Liver (tissue), 9 donors: Measurements from ENCODE around the gene KBTBD2. TPM values are rescaled to one million over a fixed set of nuclear protein-coding genes. Genes with fewer than 3 reads are reported as not detected.

Source experiments
- DNase-seq: peaks from one replicate; pipeline ENCODE4 v3.0.0-alpha.2; 2017; ENCODE audit warnings: low spot score
- H3K27ac ChIP-seq, 2 donors: one replicate each; pipeline ENCODE4 v1.7.0; 2013; ENCODE audit warnings: inconsistent platforms in 2 of 2, low read length in 2 of 2, control low read depth in 1 of 2, low read depth in 1 of 2, mild to moderate bottlenecking in 1 of 2
- H3K27me3 ChIP-seq, 4 donors: one replicate each; pipeline versions ENCODE4 v1.6.1 to v1.7.0; 2013; ENCODE audit warnings: low read length in 3 of 4, inconsistent platforms in 1 of 4, mild to moderate bottlenecking in 1 of 4, moderate library complexity in 1 of 4; ENCODE audit not compliant: control insufficient read depth in 4 of 4, insufficient read depth in 4 of 4
- H3K36me3 ChIP-seq, 4 donors: one replicate each; pipeline versions ENCODE4 v1.6.1 to v1.7.0; 2013; ENCODE audit warnings: low read length in 3 of 4, mild to moderate bottlenecking in 3 of 4, low read depth in 1 of 4, moderate library complexity in 1 of 4; ENCODE audit not compliant: control insufficient read depth in 4 of 4, insufficient read depth in 3 of 4
- H3K4me1 ChIP-seq, 4 donors: one replicate each; pipeline versions ENCODE4 v1.6.1 to v1.7.0; 2013; ENCODE audit warnings: low read length in 3 of 4, mild to moderate bottlenecking in 3 of 4, moderate library complexity in 1 of 4; ENCODE audit not compliant: control insufficient read depth in 4 of 4, insufficient read depth in 4 of 4
- H3K4me3 ChIP-seq, 3 donors: one replicate each; pipeline versions ENCODE4 v1.6.1 to v1.7.0; 2013; ENCODE audit warnings: low read length in 3 of 3, control low read depth in 1 of 3, low read depth in 1 of 3, mild to moderate bottlenecking in 1 of 3
- H3K9ac ChIP-seq, 2 donors: one replicate each; pipeline ENCODE4 v1.7.0; 2013; ENCODE audit warnings: low read length in 2 of 2, mild to moderate bottlenecking in 2 of 2, moderate library complexity in 2 of 2, control low read depth in 1 of 2, low read depth in 1 of 2
- H3K9me3 ChIP-seq, 4 donors: one replicate each; pipeline versions ENCODE4 v1.6.1 to v1.7.0; 2013; ENCODE audit warnings: low read length in 3 of 4; ENCODE audit not compliant: control insufficient read depth in 4 of 4
- EGR1 ChIP-seq, 2 donors: IDR thresholded peaks; 2 replicates each; pipeline ENCODE4 v1.6.1; 2016 to 2018; ENCODE audit warnings: antibody characterized with exemption in 2 of 2, low read depth in 2 of 2
- FOXA1 ChIP-seq: IDR thresholded peaks from 2 replicates; pipeline ENCODE4 v1.6.1; 2016; ENCODE audit warnings: antibody characterized with exemption
- FOXA2 ChIP-seq: IDR thresholded peaks from 2 replicates; pipeline ENCODE4 v1.6.1; 2016; ENCODE audit warnings: antibody characterized with exemption
- GABPA ChIP-seq, 2 donors: IDR thresholded peaks in 1 of 2; conservative IDR thresholded peaks in 1 of 2; 2 replicates each; pipeline ENCODE4 v1.6.1; 2016; ENCODE audit warnings: antibody characterized with exemption in 2 of 2, mild to moderate bottlenecking in 1 of 2, moderate library complexity in 1 of 2
- HNF4G ChIP-seq: IDR thresholded peaks from 2 replicates; pipeline ENCODE4 v1.6.1; 2016; ENCODE audit warnings: antibody characterized with exemption
- JUND ChIP-seq, 2 donors: IDR thresholded peaks; 2 replicates each; pipeline ENCODE4 v1.6.1; 2016; ENCODE audit warnings: antibody characterized with exemption in 2 of 2
- NR2F2 ChIP-seq: IDR thresholded peaks from 2 replicates; pipeline ENCODE4 v1.6.1; 2016; ENCODE audit warnings: antibody characterized with exemption
- RAD21 ChIP-seq, 2 donors: IDR thresholded peaks; 2 replicates each; pipeline ENCODE4 v1.6.1; 2016; ENCODE audit warnings: antibody characterized with exemption in 2 of 2, mild to moderate bottlenecking in 2 of 2
- RXRA ChIP-seq, 2 donors: IDR thresholded peaks; 2 replicates each; pipeline ENCODE4 v1.6.1; 2017 to 2018; ENCODE audit warnings: antibody characterized with exemption in 2 of 2, mild to moderate bottlenecking in 1 of 2
- TAF1 ChIP-seq: conservative IDR thresholded peaks from 2 replicates; pipeline ENCODE4 v1.6.1; 2016; ENCODE audit warnings: antibody characterized with exemption, mild to moderate bottlenecking
- YY1 ChIP-seq: IDR thresholded peaks from 2 replicates; pipeline ENCODE4 v1.6.1; 2016; ENCODE audit warnings: antibody characterized with exemption, mild to moderate bottlenecking
- WGBS: extraction: QIAGEN DNeasy Blood & Tissue Kit; methylation state at CpG from one replicate; pipeline ENCODE4 v1.1.7; 2013; 5-methylcytosine and 5-hydroxymethylcytosine counted together
- polyA plus RNA-seq, 2 donors: library from polyadenylated mRNA; stranded (reverse) in 1 of 2; unstranded in 1 of 2; fragments of 200-250 nt in 1 of 2; fragments of >200 nt in 1 of 2; fragmentation: Nextera tagmentation in 1 of 2; extraction: Ambion mirVana in 1 of 2; gene quantifications; one replicate each; pipeline versions ENCODE4 v1.2.1 to v1.2.3, GENCODE V29; 2013 to 2015
- total RNA-seq, 2 donors: library from RNA; depleted of rRNA; stranded (reverse); fragments of >200 nt; gene quantifications; one replicate each; pipeline ENCODE4 v1.2.3, GENCODE V29; 2014
- TF ChIP-seq, protein P1 (sequence below): IDR thresholded peaks from 2 replicates; pipeline ENCODE4 v1.6.1; 2016; ENCODE audit warnings: antibody characterized with exemption
- TF ChIP-seq, protein P2 (sequence below): IDR thresholded peaks from 2 replicates; pipeline ENCODE4 v1.6.1; 2016; ENCODE audit warnings: antibody characterized with exemption
- TF ChIP-seq, protein P3 (sequence below): IDR thresholded peaks from 2 replicates; pipeline ENCODE4 v1.6.1; 2016; ENCODE audit warnings: antibody characterized with exemption, mild to moderate bottlenecking
- TF ChIP-seq, protein P4 (sequence below): fragments of 150-350 bp; IDR thresholded peaks from 2 replicates; pipeline ENCODE4 v1.5.1; 2017; ENCODE audit warnings: improper control_type of control experiment, low read depth, low read length; ENCODE audit not compliant: missing input control
- donor health status: healthy.
- donor health status: healthy.
- donor health status: healthy.
- donor health status: healthy.
- donor health status: healthy.

KBTBD2 gene
- total and polyA plus RNA-seq, 4 donors: 7.1 to 29.5 (median 15.1) TPM

DNA sequence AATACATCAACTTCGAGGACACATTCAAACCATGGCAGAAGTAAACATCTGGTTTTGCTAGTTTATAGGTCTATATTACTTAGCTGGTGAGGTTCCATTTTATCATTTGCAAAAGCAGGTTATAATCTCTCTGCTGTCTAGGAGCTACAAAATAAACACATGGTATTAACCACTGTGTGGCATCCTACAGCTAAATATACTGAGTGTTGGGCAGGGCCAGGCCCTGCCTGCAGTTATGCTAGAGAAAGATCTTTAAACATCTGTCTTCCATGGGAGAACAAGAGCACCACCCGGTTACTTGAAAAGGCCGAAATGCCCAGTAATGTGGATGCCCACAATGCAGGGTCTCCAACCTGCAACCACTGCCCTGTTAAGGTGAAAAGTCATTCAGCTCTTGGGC lies 45.1 kb upstream of the KBTBD2 start:
- Histone ChIP-seq H3K4me1 (peaks cover 0 to 3% (median under 1%) of the 10 kb centered on the region in 4 donors), H3K9me3 (no peaks in the 10 kb centered on the region), H3K27ac (no peak overlapping the region), H3K4me3 (no peak overlapping the region), H3K27me3 (no peaks in the 10 kb centered on the region), H3K9ac (no peak overlapping the region), H3K36me3 (peaks cover 0 to 3% (median 0%) of the 10 kb centered on the region in 4 donors)
- TF ChIP-seq RAD21 (IDR thresholded peaks at IDR 0.05) (no peak), HNF4G (no peak), YY1 (no peak)
- DNase-seq: no peak
- WGBS: 95% methylated on average over 3 of the region's 3 CpGs

DNA sequence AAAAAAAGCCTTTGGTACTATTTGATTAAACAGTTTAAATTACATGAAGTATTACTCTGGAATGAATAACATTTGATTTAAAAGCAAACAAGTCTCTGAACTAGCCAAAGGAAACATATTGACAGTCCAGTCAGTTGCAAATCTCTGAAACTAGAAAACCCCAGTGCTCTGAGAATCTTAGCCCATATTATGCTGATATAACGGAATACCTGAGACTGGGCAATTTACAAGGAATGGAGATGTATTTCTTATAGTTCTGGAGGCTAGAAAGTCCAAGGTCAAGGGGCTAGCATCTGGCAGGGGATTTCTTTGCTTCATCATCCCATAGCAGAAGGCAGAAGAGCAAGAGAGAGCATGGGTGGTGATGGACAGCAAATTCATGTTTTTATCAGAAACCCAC lies 44.0 kb upstream of the KBTBD2 start:
- Histone ChIP-seq H3K27ac (no peak overlapping the region), H3K4me1 (no peaks in the 10 kb centered on the region), H3K27me3 (no peaks in the 10 kb centered on the region), H3K4me3 (no peak overlapping the region), H3K9me3 (no peaks in the 10 kb centered on the region), H3K9ac (no peak overlapping the region), H3K36me3 (peaks cover 0 to 3% (median 0%) of the 10 kb centered on the region in 4 donors)
- 100% methylated on average over 1 of the region's 1 CpG for WGBS
- no peak for TF ChIP-seq NR2F2
- TF ChIP-seq FOXA1: no peak
- TF ChIP-seq RAD21 (IDR thresholded peaks at IDR 0.05): no peak
- no peak for TF ChIP-seq RXRA (IDR thresholded peaks at IDR 0.05)
- TF ChIP-seq, protein P1, sequence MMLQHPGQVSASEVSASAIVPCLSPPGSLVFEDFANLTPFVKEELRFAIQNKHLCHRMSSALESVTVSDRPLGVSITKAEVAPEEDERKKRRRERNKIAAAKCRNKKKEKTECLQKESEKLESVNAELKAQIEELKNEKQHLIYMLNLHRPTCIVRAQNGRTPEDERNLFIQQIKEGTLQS: no peak
- TF ChIP-seq, protein P2, sequence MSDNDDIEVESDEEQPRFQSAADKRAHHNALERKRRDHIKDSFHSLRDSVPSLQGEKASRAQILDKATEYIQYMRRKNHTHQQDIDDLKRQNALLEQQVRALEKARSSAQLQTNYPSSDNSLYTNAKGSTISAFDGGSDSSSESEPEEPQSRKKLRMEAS: no peak
- DNase-seq: no peak

DNA sequence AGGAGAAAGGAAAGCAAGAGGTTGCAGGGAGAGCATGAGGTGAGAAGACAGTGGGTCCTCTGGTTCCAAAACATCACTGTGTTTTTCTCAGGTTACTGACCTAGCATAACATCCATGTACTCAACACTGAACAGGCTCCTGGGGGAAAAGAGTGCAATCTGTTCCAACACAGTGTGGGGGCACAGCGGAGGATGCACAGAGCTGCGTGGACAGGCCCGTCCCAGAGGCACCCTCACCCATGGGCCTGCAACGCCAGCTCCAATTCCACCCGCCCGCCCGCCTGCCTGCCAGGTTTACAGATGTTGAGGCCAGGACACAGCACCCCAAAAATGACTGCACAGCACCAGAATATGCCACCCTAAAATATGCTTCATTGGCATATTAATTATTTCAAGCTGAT lies 38.8 kb upstream of the KBTBD2 start:
- Histone ChIP-seq H3K27ac (no peak overlapping the region), H3K4me3 (no peak overlapping the region), H3K4me1 (no peaks in the 10 kb centered on the region), H3K27me3 (no peaks in the 10 kb centered on the region), H3K9me3 (no peaks in the 10 kb centered on the region), H3K9ac (no peak overlapping the region), H3K36me3 (peaks cover 0 to 8% (median 1%) of the 10 kb centered on the region in 4 donors)
- WGBS: 97% methylated on average over 7 of the region's 7 CpGs
- no peak for DNase-seq
- TF ChIP-seq JUND (IDR thresholded peaks at IDR 0.05) (no peak), TAF1 (no peak), FOXA2 (no peak), HNF4G (no peak), RXRA (IDR thresholded peaks at IDR 0.05) (no peak), FOXA1 (no peak), GABPA (IDR thresholded peaks at IDR 0.05 in 1 of 2, conservative IDR thresholded peaks at IDR 0.05 in 1 of 2) (no peak), EGR1 (IDR thresholded peaks at IDR 0.05; ENCODE audit: low read depth in 2 of 2) (no peak)
- TF ChIP-seq, protein P1: no peak
- TF ChIP-seq, protein P3, sequence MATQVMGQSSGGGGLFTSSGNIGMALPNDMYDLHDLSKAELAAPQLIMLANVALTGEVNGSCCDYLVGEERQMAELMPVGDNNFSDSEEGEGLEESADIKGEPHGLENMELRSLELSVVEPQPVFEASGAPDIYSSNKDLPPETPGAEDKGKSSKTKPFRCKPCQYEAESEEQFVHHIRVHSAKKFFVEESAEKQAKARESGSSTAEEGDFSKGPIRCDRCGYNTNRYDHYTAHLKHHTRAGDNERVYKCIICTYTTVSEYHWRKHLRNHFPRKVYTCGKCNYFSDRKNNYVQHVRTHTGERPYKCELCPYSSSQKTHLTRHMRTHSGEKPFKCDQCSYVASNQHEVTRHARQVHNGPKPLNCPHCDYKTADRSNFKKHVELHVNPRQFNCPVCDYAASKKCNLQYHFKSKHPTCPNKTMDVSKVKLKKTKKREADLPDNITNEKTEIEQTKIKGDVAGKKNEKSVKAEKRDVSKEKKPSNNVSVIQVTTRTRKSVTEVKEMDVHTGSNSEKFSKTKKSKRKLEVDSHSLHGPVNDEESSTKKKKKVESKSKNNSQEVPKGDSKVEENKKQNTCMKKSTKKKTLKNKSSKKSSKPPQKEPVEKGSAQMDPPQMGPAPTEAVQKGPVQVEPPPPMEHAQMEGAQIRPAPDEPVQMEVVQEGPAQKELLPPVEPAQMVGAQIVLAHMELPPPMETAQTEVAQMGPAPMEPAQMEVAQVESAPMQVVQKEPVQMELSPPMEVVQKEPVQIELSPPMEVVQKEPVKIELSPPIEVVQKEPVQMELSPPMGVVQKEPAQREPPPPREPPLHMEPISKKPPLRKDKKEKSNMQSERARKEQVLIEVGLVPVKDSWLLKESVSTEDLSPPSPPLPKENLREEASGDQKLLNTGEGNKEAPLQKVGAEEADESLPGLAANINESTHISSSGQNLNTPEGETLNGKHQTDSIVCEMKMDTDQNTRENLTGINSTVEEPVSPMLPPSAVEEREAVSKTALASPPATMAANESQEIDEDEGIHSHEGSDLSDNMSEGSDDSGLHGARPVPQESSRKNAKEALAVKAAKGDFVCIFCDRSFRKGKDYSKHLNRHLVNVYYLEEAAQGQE: no peak
- TF ChIP-seq, protein P4, sequence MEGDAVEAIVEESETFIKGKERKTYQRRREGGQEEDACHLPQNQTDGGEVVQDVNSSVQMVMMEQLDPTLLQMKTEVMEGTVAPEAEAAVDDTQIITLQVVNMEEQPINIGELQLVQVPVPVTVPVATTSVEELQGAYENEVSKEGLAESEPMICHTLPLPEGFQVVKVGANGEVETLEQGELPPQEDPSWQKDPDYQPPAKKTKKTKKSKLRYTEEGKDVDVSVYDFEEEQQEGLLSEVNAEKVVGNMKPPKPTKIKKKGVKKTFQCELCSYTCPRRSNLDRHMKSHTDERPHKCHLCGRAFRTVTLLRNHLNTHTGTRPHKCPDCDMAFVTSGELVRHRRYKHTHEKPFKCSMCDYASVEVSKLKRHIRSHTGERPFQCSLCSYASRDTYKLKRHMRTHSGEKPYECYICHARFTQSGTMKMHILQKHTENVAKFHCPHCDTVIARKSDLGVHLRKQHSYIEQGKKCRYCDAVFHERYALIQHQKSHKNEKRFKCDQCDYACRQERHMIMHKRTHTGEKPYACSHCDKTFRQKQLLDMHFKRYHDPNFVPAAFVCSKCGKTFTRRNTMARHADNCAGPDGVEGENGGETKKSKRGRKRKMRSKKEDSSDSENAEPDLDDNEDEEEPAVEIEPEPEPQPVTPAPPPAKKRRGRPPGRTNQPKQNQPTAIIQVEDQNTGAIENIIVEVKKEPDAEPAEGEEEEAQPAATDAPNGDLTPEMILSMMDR: no peak
- TF ChIP-seq, protein P2: no peak
